Neural progenitor cell (in vitro differentiated cells): ENCODE measurements around the gene REL. TPM values are rescaled to one million over a fixed set of nuclear protein-coding genes. Genes with fewer than 3 reads are reported as not detected.

Experiments
- DNase-seq: peaks from one replicate; pipeline ENCODE4 v3.0.0-alpha.2; 2016; ENCODE audit warnings: low spot score
- H2AFZ ChIP-seq: fragments of 200-600 bp; sonication (generic); replicated peaks from 2 replicates; pipeline ENCODE4 v1.6.1; 2016; ENCODE audit warnings: antibody characterized with exemption
- H3F3A ChIP-seq: fragments of 200-600 bp; sonication (generic); 2 replicates; pipeline ENCODE4 v1.6.1; 2016; ENCODE audit warnings: antibody characterized with exemption, low read depth
- H3K27ac ChIP-seq: fragments of 200-600 bp; sonication (generic); 2 replicates; pipeline ENCODE4 v1.5.1; 2016; ENCODE audit warnings: mild to moderate bottlenecking
- H3K27me3 ChIP-seq: fragments of 200-600 bp; sonication (generic); 2 replicates; pipeline ENCODE4 v1.6.1; 2016; ENCODE audit warnings: mild to moderate bottlenecking, moderate library complexity
- H3K36me3 ChIP-seq: fragments of 200-600 bp; sonication (generic); 2 replicates; pipeline ENCODE4 v1.5.1; 2016
- H3K4me1 ChIP-seq: fragments of 200-600 bp; sonication (generic); 2 replicates; pipeline ENCODE4 v1.6.1; 2016; ENCODE audit warnings: mixed run types
- H3K4me2 ChIP-seq: fragments of 200-600 bp; sonication (generic); 2 replicates; pipeline ENCODE4 v1.6.1; 2016
- H3K4me3 ChIP-seq: fragments of 200-600 bp; sonication (generic); 2 replicates; pipeline ENCODE4 v1.5.1; 2016
- H3K79me2 ChIP-seq: fragments of 200-600 bp; sonication (generic); 2 replicates; pipeline ENCODE4 v1.6.1; 2016; ENCODE audit warnings: low read depth
- H3K9ac ChIP-seq: fragments of 200-600 bp; sonication (generic); 2 replicates; pipeline ENCODE4 v1.6.1; 2016
- H3K9me3 ChIP-seq: fragments of 200-600 bp; sonication (generic); 2 replicates; pipeline ENCODE4 v1.5.1; 2016; ENCODE audit warnings: low read depth
- H4K20me1 ChIP-seq: fragments of 200-600 bp; sonication (generic); 2 replicates; pipeline ENCODE4 v1.6.1; 2016; ENCODE audit warnings: low read depth
- H3K27ac Mint-ChIP-seq: 3 replicates; pipeline ENCODE4 v1.8.0; 2021; ENCODE audit warnings: mixed read lengths
- H3K27me3 Mint-ChIP-seq: 2 replicates; pipeline ENCODE4 v1.8.0; 2022; ENCODE audit warnings: low read depth, mild to moderate bottlenecking, inconsistent platforms, moderate library complexity, mixed read lengths; ENCODE audit not compliant: insufficient read depth
- H3K36me3 Mint-ChIP-seq: 3 replicates; pipeline ENCODE4 v1.8.0; 2021; ENCODE audit warnings: mixed read lengths
- H3K4me1 Mint-ChIP-seq: 3 replicates; pipeline ENCODE4 v1.8.0; 2021; ENCODE audit warnings: mixed read lengths
- H3K4me3 Mint-ChIP-seq: 3 replicates; pipeline ENCODE4 v1.8.0; 2021; ENCODE audit warnings: mild to moderate bottlenecking, moderate library complexity, mixed read lengths
- H3K9me3 Mint-ChIP-seq: 3 replicates; pipeline ENCODE4 v1.8.0; 2020; ENCODE audit warnings: mixed read lengths
- CTCF ChIP-seq: fragments of 200-600 bp; sonication (generic); IDR thresholded peaks from 2 replicates; pipeline ENCODE4 v1.5.1; 2017; ENCODE audit warnings: antibody characterized with exemption, mild to moderate bottlenecking
- EZH2 ChIP-seq: fragments of 200-600 bp; sonication (generic); IDR thresholded peaks from 2 replicates; pipeline ENCODE4 v1.6.1; 2017; ENCODE audit warnings: antibody characterized with exemption, mild to moderate bottlenecking, moderate library complexity
- EZH2phosphoT487 ChIP-seq: fragments of 200-600 bp; sonication (generic); IDR thresholded peaks from 2 replicates; pipeline ENCODE4 v1.6.1; 2017; ENCODE audit warnings: antibody characterized with exemption
- total RNA-seq: library from RNA; depleted of rRNA; stranded (reverse); fragments of >200 nt; gene quantifications from 2 replicates; pipeline ENCODE4 v1.2.3, GENCODE V29; 2015; ENCODE audit warnings: low replicate concordance

REL gene
- total RNA-seq, 1 donor from 2014 or later = 12.0 TPM

- no peak overlapping the region for H3K4me2 ChIP-seq
- H2AFZ ChIP-seq = no peak overlapping the region
- no peaks in the 10 kb centered on the region for H3F3A ChIP-seq
- H4K20me1 ChIP-seq = peaks cover 5% of the 10 kb centered on the region
- H3K27ac ChIP-seq = no peak overlapping the region
- no peaks in the 10 kb centered on the region for H3K4me1 Mint-ChIP-seq
- no peak overlapping the region for H3K4me3 ChIP-seq
- no peaks in the 10 kb centered on the region for H3K9me3 ChIP-seq
- H3K36me3 ChIP-seq = peaks cover 4% of the 10 kb centered on the region
- H3K27me3 ChIP-seq = no peaks in the 10 kb centered on the region
- H3K27me3 Mint-ChIP-seq = no peaks in the 10 kb centered on the region
- peaks cover 6% of the 10 kb centered on the region for H3K36me3 Mint-ChIP-seq
- H3K4me1 ChIP-seq = no peaks in the 10 kb centered on the region
- H3K27ac Mint-ChIP-seq = no peak overlapping the region
- no peaks in the 10 kb centered on the region for H3K9me3 Mint-ChIP-seq
- H3K9ac ChIP-seq = no peak overlapping the region
- H3K4me3 Mint-ChIP-seq = no peak overlapping the region
- no peak for DNase-seq
- no peak for TF ChIP-seq EZH2
- no peak for TF ChIP-seq CTCF
- no peak for TF ChIP-seq EZH2phosphoT487
- H3K79me2 ChIP-seq = peaks cover 4% of the 10 kb centered on the region
Observed at GRCh38 chr2:60890393-60890707, 9.0 kb downstream of the REL start.

- Mint-ChIP-seq H3K27ac (no peak overlapping the region), H3K9me3 (no peaks in the 10 kb centered on the region), H3K27me3 (no peaks in the 10 kb centered on the region), H3K36me3 (peaks cover 9% of the 10 kb centered on the region), H3K4me1 (no peaks in the 10 kb centered on the region), H3K4me3 (no peak overlapping the region)
- H3K4me1 ChIP-seq = no peaks in the 10 kb centered on the region
- H4K20me1 ChIP-seq = peaks cover under 1% of the 10 kb centered on the region
- H3K79me2 ChIP-seq = peaks cover 1% of the 10 kb centered on the region
- H3K36me3 ChIP-seq = peaks cover 4% of the 10 kb centered on the region
- no peaks in the 10 kb centered on the region for H3F3A ChIP-seq
- no peak overlapping the region for H3K27ac ChIP-seq
- DNase-seq = no peak
- no peak overlapping the region for H2AFZ ChIP-seq
- TF ChIP-seq EZH2 = no peak
- TF ChIP-seq CTCF = no peak
- TF ChIP-seq EZH2phosphoT487 = no peak
- H3K4me2 ChIP-seq = no peak overlapping the region
- H3K27me3 ChIP-seq = no peaks in the 10 kb centered on the region
- no peak overlapping the region for H3K4me3 ChIP-seq
- H3K9ac ChIP-seq = no peak overlapping the region
- H3K9me3 ChIP-seq = no peaks in the 10 kb centered on the region
Observed at GRCh38 chr2:60891180-60891579, 9.8 kb downstream of the REL start.

GRCh38 chr2:60898567-60898966 lies 17.2 kb downstream of the REL start:
- peaks cover 4% of the 10 kb centered on the region for H3K27me3 Mint-ChIP-seq
- H3K4me2 ChIP-seq = no peak overlapping the region
- no peaks in the 10 kb centered on the region for H3K27me3 ChIP-seq
- H3K36me3 Mint-ChIP-seq = peaks cover 9% of the 10 kb centered on the region
- H3K9me3 Mint-ChIP-seq = no peaks in the 10 kb centered on the region
- TF ChIP-seq CTCF = no peak
- TF ChIP-seq EZH2phosphoT487 = no peak
- no peak for TF ChIP-seq EZH2
- H3K9ac ChIP-seq = no peak overlapping the region
- DNase-seq = no peak
- H2AFZ ChIP-seq = no peak overlapping the region
- H4K20me1 ChIP-seq = no peaks in the 10 kb centered on the region
- H3K79me2 ChIP-seq = no peaks in the 10 kb centered on the region
- no peak overlapping the region for H3K4me3 ChIP-seq
- H3K27ac ChIP-seq = no peak overlapping the region
- no peak overlapping the region for H3K4me3 Mint-ChIP-seq
- H3K4me1 Mint-ChIP-seq = no peaks in the 10 kb centered on the region
- H3K4me1 ChIP-seq = no peaks in the 10 kb centered on the region
- H3F3A ChIP-seq = no peaks in the 10 kb centered on the region
- peaks cover 4% of the 10 kb centered on the region for H3K36me3 ChIP-seq
- H3K9me3 ChIP-seq = no peaks in the 10 kb centered on the region
- no peak overlapping the region for H3K27ac Mint-ChIP-seq
